HG03439 (cell line): ENCODE results near the gene NHLRC1.

Experiments
- ATAC-seq: cut with Tn5 transposase; IDR thresholded peaks from one replicate; pipeline ENCODE4 v1.9.1; 2021; ENCODE audit warnings: mild to moderate bottlenecking, moderate library complexity; ENCODE audit not compliant: unreplicated experiment

NHLRC1 gene

DNA sequence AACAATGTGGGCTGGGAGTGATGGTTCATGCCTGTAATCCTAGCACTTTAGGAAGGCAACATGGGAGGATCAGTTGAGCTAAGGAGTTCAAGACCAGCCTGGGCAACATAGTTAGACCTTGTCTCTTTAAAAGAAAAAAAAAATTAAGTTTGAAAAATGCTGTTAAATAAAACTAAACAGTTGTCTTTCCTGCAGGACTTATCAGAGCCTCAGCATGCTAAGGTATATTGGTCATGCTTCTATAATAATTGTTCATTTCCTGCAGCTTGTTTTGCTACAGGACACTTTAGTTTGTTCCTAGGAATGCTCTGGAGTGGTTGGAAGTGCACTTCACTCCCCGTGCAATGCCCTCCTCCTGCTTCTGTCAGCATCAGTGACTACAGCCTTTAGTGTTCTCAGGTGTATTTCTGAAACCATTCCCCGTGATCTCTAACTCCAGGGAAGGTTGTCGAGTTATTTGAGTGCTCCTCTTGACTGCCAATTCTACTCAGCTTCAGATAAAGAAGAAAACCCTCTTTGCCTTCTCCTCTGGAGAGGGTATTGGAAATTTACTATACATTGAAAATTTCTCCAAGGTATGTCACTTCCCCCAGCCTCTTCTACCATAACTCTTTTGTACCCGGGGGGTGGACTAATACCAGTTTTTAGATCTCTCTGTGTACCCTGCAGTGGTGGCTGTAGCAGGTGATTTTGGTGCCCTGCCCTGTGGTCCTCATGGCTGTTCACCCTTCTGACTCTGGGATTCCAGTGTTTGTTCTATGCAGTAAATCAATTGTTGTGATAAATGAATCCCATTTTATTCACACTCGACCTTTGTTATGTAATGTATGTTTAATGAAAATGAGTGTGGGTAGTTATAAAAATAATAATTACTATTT lies 33.8 kb downstream of the NHLRC1 start:
- ATAC-seq = no peak

DNA sequence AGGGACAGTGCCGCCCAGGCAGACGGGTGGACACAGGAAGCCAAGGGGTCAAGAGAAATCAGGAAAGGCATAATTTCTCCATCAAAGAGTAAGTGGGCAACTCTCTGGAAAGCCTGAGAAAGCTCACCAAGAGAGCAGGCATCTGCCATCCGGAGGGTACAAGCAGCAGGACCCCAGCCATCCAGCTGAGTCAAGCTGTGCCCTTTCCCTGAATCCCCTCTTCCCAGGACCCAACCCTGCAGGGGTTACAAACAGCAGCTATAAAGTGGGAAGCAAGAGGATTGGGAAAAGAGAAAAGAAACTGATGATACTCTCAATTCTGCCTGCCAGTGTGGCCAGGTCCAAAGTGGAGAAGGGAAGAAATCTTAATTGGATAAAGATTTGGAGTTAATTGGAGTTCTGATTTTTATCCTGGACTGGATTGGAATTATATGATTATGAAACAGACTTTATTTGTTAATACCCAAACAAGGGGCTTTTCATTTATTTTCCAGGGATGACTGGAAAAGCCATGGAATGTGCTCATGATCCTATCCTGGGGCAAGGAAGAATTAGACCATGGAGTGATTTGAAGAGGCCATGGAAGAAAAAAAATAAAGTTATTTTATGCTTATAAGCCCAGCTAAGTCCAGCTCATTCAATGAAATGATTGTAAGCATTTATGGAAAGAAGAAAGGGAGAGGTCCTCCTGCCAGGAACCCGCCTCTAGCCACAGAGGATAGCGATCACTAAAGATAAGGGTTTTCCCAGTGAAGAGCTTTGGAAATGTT lies 34.9 kb downstream of the NHLRC1 start:
- no peak for ATAC-seq

DNA sequence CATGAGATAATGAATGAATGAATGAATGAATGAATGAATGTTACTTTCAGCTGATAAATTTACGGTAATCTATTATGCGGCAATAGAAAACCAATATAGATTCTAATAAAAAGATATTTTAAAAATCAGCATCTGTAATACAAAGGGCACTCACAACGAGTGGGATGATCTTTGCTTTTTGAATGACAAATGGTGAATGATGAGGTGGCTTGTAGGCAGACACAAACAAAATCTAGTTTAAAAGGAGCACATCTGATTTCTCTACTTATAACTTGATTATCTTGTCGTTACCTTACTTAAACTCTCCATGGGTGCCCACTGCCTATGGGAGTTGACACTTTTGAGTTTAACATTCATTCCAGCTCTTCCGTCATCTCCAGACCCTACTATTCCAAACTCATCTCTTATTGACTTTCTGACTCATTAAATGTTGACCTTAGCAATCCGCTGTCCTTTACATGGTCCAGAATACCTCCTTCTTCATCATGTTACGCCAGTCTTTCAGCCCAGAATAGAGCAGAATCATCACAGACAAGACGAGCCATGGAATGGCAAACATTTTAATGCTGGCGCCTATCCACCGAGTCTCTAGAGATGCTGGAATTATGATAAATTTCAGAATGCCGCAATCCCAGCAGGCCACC lies 41.3 kb downstream of the NHLRC1 start:
- no peak for ATAC-seq

DNA sequence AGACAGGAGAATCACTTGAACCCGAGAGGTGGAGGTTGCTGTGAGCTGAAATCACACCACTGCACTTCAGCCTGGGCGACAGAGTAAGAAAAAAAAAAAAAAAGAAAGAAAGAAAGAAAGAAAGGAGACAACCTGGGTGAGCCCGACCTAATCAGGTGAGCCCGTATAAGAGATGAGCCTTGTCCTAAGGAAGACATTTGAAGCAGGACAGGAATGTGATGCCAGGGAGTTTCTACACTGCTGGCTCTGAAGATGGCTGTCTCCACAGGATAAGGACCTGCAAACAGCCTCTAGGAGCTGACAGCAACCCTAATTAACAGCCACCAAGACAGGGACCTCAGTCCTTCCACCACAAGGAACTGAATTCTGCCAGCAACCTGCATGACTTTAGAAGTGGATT lies 41.9 kb downstream of the NHLRC1 start:
- no peak for ATAC-seq

DNA sequence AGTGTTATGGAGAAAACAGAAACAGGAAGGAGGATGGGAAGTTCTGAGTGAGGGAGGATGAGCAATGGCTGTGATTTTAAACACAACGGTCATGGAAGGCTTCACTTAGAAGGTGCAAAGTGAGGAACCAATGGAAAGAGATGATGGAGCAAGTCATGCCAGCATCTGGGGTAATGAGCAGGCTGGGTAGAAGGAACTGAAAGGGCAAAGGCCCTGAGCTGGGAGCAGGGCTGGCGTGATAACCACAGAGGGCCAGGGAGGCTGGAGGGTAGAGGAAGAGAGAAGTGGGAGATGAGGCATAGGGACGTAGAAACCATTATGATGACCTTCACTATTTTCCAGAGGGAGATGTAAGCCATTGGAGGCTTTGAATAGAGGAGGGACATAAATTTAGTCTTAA lies 43.6 kb downstream of the NHLRC1 start:
- no peak for ATAC-seq

DNA sequence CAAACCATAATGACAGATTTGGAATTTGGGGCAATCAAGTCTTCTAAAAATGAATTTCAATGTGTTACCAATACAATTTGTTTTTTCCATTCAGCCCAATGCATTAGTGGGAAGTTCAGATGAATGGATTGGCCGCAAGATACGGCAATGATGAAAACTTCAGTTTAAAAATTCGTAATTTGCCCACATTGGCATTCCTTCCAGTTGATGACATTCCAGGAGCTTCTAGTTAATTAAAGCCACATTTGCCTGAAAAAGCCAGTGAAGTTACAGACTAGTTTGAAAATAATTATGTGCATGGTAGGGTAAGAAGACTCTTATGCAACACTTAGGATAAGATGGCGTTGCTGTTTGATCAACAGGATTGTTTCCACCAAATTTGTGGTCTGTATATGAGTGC lies 46.2 kb downstream of the NHLRC1 start:
- no peak for ATAC-seq

DNA sequence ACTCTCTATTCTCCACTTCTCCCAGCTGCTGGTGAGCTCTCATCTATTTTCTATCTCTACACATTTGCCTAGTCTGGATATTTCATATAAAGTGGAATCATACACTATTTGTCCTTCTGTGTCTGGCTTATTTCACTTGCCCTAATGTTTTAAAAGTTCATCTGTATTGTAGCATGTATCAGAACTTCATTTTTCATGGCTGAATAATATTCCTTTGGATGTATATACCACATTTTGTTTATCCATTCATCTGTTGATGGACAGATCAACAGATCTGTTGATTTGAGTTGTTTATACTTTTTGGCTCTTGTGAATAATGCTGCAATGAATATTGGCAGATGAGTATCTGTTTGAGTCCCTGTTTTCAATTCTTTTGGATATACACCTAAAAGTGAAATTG lies 49.6 kb downstream of the NHLRC1 start:
- ATAC-seq = no peak

DNA sequence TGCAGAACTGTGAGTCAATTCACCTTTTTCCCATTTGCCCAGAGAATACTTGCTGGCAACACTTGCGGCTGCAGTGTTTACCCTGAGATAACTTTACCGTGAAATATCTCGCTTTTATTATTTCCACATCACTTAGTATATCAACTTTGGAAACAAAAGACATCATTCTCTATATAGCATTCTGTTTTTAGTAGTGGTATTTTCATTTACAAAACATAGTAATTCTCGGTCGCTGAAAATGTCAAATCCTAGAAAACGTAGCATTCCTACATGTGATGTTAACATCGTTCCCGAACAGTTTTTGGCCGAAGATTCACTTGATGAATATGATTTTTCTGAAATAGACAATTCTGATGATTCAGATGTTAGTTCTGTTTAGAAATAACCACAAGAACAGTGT lies 52.0 kb downstream of the NHLRC1 start:
- ATAC-seq = no peak
